ENCODE data around the gene C1orf50.
"Not testable (repeated sequence)": the region's sequence is repeated elsewhere in the genome, so short reads cannot be mapped to it uniquely, and the experiment has no call there.

The C1orf50 gene

GRCh38 chr1:42766741-42767509 is at the start of gene C1orf50, which contains the start of gene P3H1:
Gene C1orf50 (plus strand): TSS chr1:42767249. CDS start chr1:42767312, 63 bp downstream.
Gene P3H1 (minus strand): TSS chr1:42767028. CDS start chr1:42766971, 57 bp downstream.
- peak; percentile 99 to 100 for DNase-seq (ENCODE audit: low read depth in 2 of 2, low spot score in 1 of 2)

DNA sequence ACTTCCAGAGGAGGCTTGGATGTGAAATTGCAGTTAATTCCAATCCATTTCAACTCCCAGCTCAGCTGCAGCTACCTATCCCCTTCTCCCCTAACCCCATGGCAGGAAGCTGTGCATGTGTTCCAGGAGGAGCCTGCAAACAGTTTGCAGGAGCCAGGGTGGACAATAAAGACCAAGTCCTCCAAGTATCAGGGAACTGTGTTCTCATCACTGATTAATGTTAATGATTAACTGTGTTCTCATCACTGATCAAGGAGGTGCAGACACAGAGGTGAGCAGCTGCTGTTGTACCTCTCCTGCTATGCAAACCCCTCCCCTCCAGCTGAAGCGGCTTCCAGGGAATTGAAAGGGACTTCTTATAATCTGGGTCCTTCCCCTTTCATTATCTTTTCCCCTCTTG is 46.2 kb upstream of the C1orf50 start:
- DNase-seq (ENCODE audit: low read depth in 2 of 2, low spot score in 1 of 2) = no peak

GRCh38 chr1:42721926-42722325 is 45.1 kb upstream of the C1orf50 start:
- DNase-seq (ENCODE audit: low read depth in 2 of 2, low spot score in 1 of 2) = no peak

DNA sequence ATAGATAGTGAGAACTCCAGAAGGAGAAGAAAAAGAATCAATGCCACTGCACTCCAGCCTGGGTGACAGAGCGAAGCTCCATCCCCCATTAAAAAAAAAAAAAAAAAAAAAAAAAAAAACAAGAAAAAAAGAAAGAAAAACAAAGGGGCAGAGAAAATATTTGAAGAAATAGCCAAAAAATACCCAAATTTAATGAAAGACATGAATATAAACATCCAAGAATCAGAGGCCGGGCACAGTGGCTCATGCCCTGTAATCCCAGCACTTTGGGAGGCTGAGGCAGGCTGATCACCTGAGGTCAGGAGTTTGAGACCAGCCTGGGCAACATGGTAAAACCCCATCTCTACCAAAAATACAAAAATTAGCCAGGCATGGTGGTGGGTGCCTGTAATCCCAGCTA is 44.6 kb upstream of the C1orf50 start:
- not testable (repeated sequence) for DNase-seq (ENCODE audit: low read depth in 2 of 2, low spot score in 1 of 2)

- no peak for DNase-seq (ENCODE audit: low read depth in 2 of 2, low spot score in 1 of 2)
Measured at GRCh38 chr1:42723511-42723910, 43.5 kb upstream of the C1orf50 start.

DNA sequence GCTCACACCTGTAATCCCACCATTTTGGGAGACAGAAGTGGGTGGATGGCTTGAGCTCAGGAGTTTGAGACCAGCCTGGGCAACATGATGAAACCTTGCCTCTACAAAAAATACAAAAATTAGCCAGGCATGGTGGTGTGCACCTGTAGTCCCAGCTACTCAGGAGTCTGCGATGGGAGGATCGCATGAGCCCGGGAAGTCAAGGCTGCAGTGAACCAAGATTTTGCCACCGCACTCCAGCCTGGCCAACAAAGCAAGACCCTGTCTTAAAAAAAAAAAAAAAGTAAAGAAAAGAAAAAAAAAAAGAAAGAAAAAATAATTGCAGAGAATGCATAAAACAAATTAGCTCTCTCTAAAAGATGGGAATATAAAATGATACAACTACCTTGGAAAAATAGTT is 41.2 kb upstream of the C1orf50 start:
- not testable (repeated sequence) for DNase-seq (ENCODE audit: low read depth in 2 of 2, low spot score in 1 of 2)

- DNase-seq (ENCODE audit: low read depth in 2 of 2, low spot score in 1 of 2) = no peak
Measured at GRCh38 chr1:42730002-42730401, 37.0 kb upstream of the C1orf50 start.

- peak in 1 of 2 donors; percentile 14 for DNase-seq (ENCODE audit: low read depth in 2 of 2, low spot score in 1 of 2)
Measured at GRCh38 chr1:42730988-42731387, 36.1 kb upstream of the C1orf50 start.

- DNase-seq (ENCODE audit: low read depth in 2 of 2, low spot score in 1 of 2) = no peak
Measured at GRCh38 chr1:42731585-42731984, 35.5 kb upstream of the C1orf50 start.

- no peak for DNase-seq (ENCODE audit: low read depth in 2 of 2, low spot score in 1 of 2)
Measured at GRCh38 chr1:42732126-42732680, 34.8 kb upstream of the C1orf50 start.

DNA sequence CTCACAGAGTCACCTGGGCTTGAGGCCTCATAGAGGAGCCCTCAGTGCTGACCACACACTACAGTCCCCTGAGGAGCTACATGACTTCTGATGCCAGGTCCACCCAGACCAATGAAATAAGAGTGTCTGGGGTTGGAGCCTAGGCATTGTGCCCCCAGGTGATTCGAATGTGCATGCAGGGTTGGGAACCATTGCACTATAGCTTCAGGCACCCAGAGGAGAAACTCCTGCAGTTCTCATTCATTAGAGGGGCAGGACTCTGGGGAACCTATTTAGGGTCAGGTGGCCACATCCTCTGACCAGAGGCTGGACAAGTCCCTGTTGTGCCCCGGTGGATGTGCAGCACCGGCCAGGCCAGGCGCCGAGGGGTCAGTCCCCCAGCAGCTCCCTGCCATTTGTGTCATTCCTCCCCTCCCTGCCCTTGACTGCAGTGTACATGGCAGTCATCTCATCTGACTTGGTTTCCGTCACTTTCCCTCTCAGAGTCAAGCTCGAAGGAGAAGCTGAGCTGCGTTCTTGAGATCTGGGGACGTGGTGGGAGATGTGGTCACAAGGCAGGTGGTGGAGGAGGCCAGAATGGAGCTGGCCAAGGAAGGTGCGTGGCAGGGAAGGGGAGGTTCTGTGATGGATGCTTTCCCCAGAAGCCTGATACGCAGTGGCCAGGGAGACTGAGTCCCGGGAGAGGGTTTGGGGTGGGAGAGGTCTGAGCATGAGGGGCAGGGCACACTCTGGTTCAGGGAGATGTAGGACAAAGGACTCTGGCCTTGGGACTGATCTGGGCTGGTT is 33.4 kb upstream of the C1orf50 start:
- DNase-seq (ENCODE audit: low read depth in 2 of 2, low spot score in 1 of 2) = no peak

GRCh38 chr1:42734201-42735035 is 32.6 kb upstream of the C1orf50 start:
- no peak for DNase-seq (ENCODE audit: low read depth in 2 of 2, low spot score in 1 of 2)

DNA sequence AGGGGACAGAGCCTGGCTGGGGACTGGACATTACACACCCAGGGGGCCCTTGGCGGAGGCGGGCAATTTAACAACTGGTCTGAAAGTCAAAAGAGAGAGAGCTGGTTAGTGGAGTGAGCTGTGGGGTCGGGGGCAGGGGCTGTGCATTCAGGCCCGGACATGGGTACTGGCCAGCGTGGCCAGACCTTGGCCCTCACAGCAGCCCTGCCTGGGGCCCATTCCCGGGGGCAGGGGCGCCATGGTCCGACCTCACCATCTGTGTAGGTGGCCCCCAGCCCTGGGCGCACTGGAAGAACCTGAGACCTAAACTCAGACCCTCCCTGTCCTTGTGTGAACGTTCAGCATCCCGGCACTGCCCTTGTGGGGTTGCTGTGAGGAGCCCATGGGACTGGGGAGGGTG is 32.0 kb upstream of the C1orf50 start:
- DNase-seq (ENCODE audit: low read depth in 2 of 2, low spot score in 1 of 2) = no peak

- no peak for DNase-seq (ENCODE audit: low read depth in 2 of 2, low spot score in 1 of 2)
Measured at GRCh38 chr1:42735477-42736105, 31.5 kb upstream of the C1orf50 start.

DNA sequence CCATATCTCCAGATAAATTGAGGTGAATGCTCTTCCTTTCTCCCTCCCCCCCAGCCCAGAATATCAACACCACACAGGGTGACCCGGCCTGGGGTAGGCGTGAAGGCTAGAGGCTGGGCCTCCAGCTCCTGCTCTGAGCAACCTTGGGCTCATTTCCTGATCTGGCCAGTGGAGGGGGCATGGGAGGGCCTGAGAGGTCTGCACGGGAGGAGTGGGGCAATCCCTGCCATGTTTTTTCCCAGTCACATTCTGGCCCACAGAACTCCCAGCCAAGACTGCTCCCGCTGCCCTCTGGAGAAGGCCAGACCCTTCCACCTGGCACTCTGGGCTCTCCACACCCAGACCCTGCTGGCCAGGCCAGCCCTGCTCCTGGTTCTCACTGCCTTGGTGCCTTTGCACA is 30.9 kb upstream of the C1orf50 start:
- DNase-seq (ENCODE audit: low read depth in 2 of 2, low spot score in 1 of 2) = no peak

- DNase-seq (ENCODE audit: low read depth in 2 of 2, low spot score in 1 of 2) = no peak
Measured at GRCh38 chr1:42736571-42737200, 30.4 kb upstream of the C1orf50 start.

GRCh38 chr1:42737257-42737656 is 29.8 kb upstream of the C1orf50 start:
- DNase-seq (ENCODE audit: low read depth in 2 of 2, low spot score in 1 of 2) = no peak

DNA sequence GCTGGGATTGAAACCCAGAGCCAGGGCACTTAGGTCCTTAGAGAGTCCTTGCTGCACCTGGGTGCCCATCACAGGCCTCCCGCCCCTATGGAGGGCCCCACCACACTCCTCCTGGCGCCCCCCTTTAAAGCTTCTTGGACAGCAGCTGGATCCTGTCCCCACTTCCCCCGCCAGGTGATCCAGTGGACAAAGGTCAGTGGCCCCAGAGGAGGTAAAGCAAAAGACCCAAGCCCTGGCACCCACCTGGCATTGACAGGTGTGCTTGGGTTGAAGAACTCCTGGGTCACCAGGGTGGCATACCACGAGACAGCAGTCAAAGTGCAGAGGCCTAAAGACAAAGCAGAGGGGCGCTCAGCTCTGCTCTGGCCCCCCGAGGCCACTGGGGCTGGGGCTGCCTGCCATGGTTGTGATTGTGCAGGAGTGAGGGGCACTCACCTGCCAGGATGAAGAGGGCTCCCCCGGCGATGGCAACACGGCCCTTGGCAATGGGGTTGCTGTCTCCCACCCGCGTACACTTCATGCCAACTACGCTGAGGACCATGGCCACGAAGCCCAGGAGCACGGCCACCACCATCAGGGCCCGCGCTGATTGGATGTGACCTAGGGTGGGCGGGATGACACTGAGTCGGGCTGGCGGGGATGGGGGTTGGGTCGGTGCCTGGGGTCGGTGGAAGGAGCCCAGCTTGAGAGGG is 28.9 kb upstream of the C1orf50 start:
- no peak for DNase-seq (ENCODE audit: low read depth in 2 of 2, low spot score in 1 of 2)

DNA sequence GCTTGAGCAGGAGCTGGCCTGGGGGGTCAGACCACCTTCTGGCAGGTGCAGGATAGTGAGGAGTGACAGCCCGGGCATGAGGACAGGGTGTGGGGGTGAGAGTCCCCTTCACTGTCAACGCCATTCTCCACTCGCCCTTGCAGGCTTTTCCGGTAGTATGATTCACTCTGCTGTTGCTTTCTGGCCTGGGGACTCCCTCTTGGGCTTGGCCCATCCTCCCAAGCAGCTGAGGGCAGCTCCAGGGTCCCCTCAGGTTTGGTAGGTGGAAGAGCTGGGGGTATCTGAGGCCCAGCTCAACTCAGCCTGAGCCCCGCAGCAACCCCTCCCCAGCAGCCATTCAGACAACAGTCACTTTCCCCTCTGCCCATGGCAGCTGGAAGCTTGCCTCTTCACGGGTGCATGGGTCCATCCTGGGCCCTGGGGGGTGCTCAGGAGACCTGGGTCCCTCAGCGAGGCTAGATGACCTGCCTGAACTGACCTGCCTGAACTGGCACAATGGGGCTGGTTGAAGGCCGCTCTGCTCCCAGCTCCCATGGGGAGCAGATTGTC is 28.3 kb upstream of the C1orf50 start:
- DNase-seq (ENCODE audit: low read depth in 2 of 2, low spot score in 1 of 2) = no peak

All from stimulated activated CD8-positive, alpha-beta memory T cell treated with anti-CD3 and anti-CD28 coated beads, Interleukin-4, amount 100 ng/mL, for 4 hours (primary cell).